22Rv1 (cell line): ENCODE measurements around the gene CFAP91.

Source experiments
- H3K27ac ChIP-seq: fragments of 450-650 bp; 2 replicates; pipeline ENCODE4 v1.5.1; 2017
- CTCF ChIP-seq: fragments of 450-650 bp; IDR thresholded peaks from 2 replicates; pipeline ENCODE4 v1.5.1; 2017; ENCODE audit warnings: mild to moderate bottlenecking
- ZFX ChIP-seq: fragments of 450-650 bp; IDR thresholded peaks from 2 replicates; pipeline ENCODE4 v1.6.1; 2017; ENCODE audit warnings: antibody characterized with exemption, borderline replicate concordance

Gene CFAP91

DNA sequence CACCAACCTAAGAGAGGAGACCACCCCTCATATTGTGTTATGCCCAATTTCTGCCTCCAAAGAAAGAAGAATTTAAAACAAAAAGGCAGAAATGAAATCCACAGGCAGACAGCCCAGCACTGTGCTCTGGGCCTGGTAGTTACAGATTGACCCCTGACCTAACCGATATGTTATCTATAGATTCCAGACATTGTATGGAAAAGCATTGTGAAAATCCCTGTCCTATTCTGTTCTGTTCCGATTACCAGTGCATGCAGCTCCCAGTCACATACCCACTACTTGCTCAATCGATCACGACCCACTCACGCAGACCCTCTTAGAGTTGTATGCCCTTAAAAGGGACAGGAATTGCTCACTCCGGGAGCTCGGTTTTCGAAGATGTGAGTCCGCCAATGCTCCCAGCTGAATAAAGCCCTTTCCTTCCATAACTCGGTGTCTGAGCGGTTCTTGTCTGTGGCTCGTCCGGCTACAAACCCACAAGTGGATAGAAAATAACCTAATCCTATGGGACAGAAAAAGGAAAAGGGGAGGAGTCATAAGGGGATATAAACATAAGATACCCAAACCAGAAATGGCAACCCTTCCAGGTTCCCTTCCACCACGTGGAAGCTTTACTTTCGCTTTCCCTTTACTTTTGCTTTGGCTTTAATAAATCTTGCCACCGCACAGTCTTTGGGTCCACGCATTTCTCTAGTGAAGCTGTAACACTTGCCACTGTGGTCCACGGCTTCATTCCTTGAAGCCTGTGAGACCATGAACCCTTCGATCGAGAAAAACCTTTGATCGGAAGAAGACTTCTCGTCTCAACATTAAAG lies 1.7 kb upstream of the CFAP91 start:
- no peak overlapping the region for H3K27ac ChIP-seq
- TF ChIP-seq CTCF (no peak), ZFX (no peak)

DNA sequence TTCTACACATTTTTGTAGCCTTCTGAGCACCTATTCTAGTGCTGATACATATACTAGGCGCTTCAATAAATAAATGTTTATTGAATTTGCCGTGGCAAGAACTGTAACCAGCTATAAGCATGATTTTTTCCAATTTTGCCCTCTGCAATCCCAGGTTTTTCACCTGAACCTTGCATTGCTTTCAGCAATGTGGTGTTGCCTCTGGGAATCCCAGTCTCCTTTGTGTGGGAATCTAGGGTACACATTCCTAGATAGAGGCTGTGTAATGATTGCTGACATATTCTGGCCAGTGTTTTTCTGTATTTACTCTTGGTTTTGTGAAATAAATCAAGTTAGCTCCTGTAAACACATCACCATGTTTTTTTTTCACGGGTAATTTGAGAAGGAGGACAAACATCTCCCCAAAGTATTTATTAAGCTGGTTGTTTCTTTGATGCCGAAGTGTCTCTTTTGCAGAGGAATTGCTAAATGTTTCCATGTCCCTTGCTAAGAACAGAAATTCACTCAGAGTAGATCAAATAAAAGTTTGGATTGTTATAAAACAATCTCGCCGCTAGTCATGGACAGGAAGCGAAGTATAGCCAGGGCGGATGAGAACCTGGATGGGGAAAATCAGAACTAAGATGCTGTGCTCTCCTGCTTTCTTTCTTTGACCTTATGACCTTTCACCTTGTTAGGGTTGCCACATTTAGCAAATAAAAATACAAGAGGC lies 1.2 kb downstream of the CFAP91 start:
- TF ChIP-seq ZFX (no peak), CTCF (no peak)
- no peak overlapping the region for H3K27ac ChIP-seq

DNA sequence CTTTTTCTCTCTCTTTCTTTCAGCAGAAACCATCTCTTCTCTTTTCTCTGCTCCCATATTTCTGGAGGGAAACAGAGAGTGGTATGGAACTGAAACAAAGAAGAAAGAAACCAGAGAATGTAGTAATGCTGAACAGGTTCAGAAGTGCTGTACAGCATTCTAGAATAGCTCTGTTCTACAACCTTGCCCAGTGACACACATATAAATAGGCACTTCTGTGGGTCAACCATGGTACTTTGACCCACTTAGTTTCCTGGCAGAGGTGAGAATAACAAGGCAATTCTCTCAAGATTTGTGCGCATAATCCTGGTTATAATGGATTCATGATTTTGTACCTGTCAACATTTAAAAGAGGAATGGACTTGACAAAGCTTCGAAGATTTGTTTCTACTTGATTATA lies 12.3 kb downstream of the CFAP91 start:
- no peak for TF ChIP-seq CTCF
- no peak for TF ChIP-seq ZFX

GRCh38 chr3:119716998-119717397 lies 14.2 kb downstream of the CFAP91 start:
- no peak for TF ChIP-seq ZFX
- TF ChIP-seq CTCF = no peak
- no peak overlapping the region for H3K27ac ChIP-seq

More for the DNA sequence above, 12.3 kb downstream of the CFAP91 start:
- no peak overlapping the region for H3K27ac ChIP-seq

GRCh38 chr3:119717520-119717919 lies 14.7 kb downstream of the CFAP91 start:
- TF ChIP-seq CTCF = no peak
- TF ChIP-seq ZFX = no peak
- H3K27ac ChIP-seq = no peak overlapping the region

- H3K27ac ChIP-seq = no peak overlapping the region
- TF ChIP-seq CTCF = no peak
- TF ChIP-seq ZFX = no peak
These were observed 20.2 kb downstream of the CFAP91 start for GRCh38 chr3:119723022-119723421.

GRCh38 chr3:119726909-119727308 lies 24.1 kb downstream of the CFAP91 start:
- no peak for TF ChIP-seq CTCF
- TF ChIP-seq ZFX = no peak
- H3K27ac ChIP-seq = no peak overlapping the region
